Upper lobe of left lung (tissue), 4 donors: ENCODE data around the gene TOP2A.

Experiments
- EP300 ChIP-seq, 4 donors: sonication (generic); formaldehyde crosslinking; IDR thresholded peaks; one replicate each; pipeline ENCODE4 v1.5.1; 2017; ENCODE audit warnings: antibody characterized with exemption in 4 of 4, control low read depth in 2 of 4
- POLR2A ChIP-seq, 4 donors: fragments of 450-650 bp; IDR thresholded peaks; one replicate each; pipeline ENCODE4 v1.5.1; 2016 to 2017; ENCODE audit warnings: antibody characterized with exemption in 4 of 4, mild to moderate bottlenecking in 2 of 4
- POLR2AphosphoS5 ChIP-seq, 2 donors: sonication (generic); formaldehyde crosslinking; IDR thresholded peaks; one replicate each; pipeline ENCODE4 v1.5.1; 2017; ENCODE audit warnings: antibody characterized with exemption in 2 of 2
- TF ChIP-seq, protein P1 (sequence below), 6 experiments: fragments of 450-650 bp in 4 of 6; fragments of 200-600 bp in 2 of 6; sonication (generic) in 2 of 6; IDR thresholded peaks; one replicate each; pipeline ENCODE4 v1.5.1; 2016 to 2019; ENCODE audit warnings: antibody characterized with exemption in 6 of 6

DNA sequence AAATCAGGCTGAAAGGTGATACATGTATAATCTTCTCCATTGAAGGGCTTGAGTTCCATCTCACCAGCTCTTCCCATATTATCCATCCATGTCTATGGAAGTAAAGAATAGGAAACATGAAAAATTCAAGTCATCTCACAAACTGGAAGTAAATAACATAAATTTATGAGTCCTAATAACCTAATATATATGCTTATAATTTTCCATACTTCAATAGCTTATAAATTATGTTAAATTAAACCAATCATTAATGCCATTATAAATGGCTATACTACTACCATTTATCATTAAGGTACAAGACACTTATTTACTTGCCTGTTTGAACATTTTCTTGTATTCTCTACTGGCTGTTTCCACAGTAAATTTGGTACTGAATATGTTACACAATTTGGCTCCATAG lies 4.8 kb downstream of the TOP2A start:
- TF ChIP-seq, protein P1, sequence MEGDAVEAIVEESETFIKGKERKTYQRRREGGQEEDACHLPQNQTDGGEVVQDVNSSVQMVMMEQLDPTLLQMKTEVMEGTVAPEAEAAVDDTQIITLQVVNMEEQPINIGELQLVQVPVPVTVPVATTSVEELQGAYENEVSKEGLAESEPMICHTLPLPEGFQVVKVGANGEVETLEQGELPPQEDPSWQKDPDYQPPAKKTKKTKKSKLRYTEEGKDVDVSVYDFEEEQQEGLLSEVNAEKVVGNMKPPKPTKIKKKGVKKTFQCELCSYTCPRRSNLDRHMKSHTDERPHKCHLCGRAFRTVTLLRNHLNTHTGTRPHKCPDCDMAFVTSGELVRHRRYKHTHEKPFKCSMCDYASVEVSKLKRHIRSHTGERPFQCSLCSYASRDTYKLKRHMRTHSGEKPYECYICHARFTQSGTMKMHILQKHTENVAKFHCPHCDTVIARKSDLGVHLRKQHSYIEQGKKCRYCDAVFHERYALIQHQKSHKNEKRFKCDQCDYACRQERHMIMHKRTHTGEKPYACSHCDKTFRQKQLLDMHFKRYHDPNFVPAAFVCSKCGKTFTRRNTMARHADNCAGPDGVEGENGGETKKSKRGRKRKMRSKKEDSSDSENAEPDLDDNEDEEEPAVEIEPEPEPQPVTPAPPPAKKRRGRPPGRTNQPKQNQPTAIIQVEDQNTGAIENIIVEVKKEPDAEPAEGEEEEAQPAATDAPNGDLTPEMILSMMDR (IDR thresholded peaks at IDR 0.05), result no peak
- TF ChIP-seq POLR2A (IDR thresholded peaks at IDR 0.05) (no peak), POLR2AphosphoS5 (IDR thresholded peaks at IDR 0.05) (no peak), EP300 (IDR thresholded peaks at IDR 0.05) (no peak)
